Esophagus muscularis mucosa (tissue), 4 donors: ENCODE measurements around the gene RRBP1.

Experiments used
- CTCF ChIP-seq, 3 experiments: fragments of 200-600 bp in 2 of 3; fragments of 450-650 bp in 1 of 3; sonication (generic) in 2 of 3; IDR thresholded peaks; one replicate each; pipeline ENCODE4 v1.5.1; 2017 to 2019; ENCODE audit warnings: antibody characterized with exemption in 3 of 3, mild to moderate bottlenecking in 2 of 3, moderate library complexity in 1 of 3
- EP300 ChIP-seq: sonication (generic); formaldehyde crosslinking; IDR thresholded peaks from one replicate; pipeline ENCODE4 v1.6.1; 2017; ENCODE audit warnings: antibody characterized with exemption
- POLR2A ChIP-seq: fragments of 450-650 bp; IDR thresholded peaks from one replicate; pipeline ENCODE4 v1.6.1; 2017; ENCODE audit warnings: antibody characterized with exemption, moderate library complexity, mild to moderate bottlenecking, low read depth
- POLR2AphosphoS5 ChIP-seq, 2 donors: sonication (generic); formaldehyde crosslinking; IDR thresholded peaks; one replicate each; pipeline ENCODE4 v1.6.1; 2017; ENCODE audit warnings: antibody characterized with exemption in 2 of 2

GRCh38 chr20:17655865-17656479 is 26.1 kb downstream of the RRBP1 start:
- TF ChIP-seq CTCF (IDR thresholded peaks at IDR 0.05): no peak
- no peak for TF ChIP-seq EP300
- TF ChIP-seq POLR2A: no peak
- TF ChIP-seq POLR2AphosphoS5 (IDR thresholded peaks at IDR 0.05): no peak
